ENCODE measurements around the gene HAVCR2. TPM values are rescaled to one million over a fixed set of nuclear protein-coding genes. Genes with fewer than 3 reads are reported as not detected.

HAVCR2 gene
- total and polyA plus RNA-seq, 9 of the 15 experiments (the other 6 are each of a cell fraction or from before 2014, with no cell fraction given): 0.04 to 0.11 (median 0.06) TPM; not detected in 5

DNA sequence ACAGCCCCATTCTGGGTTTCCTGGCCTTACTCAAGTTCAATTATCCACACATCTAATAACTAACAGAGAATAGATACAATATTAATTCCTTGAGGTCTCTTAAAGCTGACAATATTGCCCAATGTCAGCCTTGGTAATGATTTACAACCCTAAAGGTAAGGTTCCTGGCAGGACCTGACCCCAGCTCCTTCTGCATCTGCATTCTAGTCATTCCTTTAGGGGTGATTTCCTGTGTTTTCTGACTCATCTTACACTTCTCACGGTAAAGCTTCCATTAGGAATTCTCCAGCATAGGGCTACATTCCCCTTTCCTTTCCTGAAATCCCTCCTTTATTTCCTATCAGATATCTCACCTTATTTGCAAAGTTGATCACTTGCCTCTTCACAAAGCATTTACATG is 59.2 kb downstream of the HAVCR2 start (continued):
- TF ChIP-seq, protein P1, sequence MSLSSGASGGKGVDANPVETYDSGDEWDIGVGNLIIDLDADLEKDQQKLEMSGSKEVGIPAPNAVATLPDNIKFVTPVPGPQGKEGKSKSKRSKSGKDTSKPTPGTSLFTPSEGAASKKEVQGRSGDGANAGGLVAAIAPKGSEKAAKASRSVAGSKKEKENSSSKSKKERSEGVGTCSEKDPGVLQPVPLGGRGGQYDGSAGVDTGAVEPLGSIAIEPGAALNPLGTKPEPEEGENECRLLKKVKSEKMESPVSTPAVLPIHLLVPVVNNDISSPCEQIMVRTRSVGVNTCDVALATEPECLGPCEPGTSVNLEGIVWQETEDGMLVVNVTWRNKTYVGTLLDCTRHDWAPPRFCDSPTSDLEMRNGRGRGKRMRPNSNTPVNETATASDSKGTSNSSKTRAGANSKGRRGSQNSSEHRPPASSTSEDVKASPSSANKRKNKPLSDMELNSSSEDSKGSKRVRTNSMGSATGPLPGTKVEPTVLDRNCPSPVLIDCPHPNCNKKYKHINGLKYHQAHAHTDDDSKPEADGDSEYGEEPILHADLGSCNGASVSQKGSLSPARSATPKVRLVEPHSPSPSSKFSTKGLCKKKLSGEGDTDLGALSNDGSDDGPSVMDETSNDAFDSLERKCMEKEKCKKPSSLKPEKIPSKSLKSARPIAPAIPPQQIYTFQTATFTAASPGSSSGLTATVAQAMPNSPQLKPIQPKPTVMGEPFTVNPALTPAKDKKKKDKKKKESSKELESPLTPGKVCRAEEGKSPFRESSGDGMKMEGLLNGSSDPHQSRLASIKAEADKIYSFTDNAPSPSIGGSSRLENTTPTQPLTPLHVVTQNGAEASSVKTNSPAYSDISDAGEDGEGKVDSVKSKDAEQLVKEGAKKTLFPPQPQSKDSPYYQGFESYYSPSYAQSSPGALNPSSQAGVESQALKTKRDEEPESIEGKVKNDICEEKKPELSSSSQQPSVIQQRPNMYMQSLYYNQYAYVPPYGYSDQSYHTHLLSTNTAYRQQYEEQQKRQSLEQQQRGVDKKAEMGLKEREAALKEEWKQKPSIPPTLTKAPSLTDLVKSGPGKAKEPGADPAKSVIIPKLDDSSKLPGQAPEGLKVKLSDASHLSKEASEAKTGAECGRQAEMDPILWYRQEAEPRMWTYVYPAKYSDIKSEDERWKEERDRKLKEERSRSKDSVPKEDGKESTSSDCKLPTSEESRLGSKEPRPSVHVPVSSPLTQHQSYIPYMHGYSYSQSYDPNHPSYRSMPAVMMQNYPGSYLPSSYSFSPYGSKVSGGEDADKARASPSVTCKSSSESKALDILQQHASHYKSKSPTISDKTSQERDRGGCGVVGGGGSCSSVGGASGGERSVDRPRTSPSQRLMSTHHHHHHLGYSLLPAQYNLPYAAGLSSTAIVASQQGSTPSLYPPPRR (CRISPR knock-in tag; IDR thresholded peaks at IDR 0.05; ENCODE audit: borderline replicate concordance): no peak
- TF ChIP-seq MEIS2 (IDR thresholded peaks at IDR 0.05; ENCODE audit: partially characterized antibody) (no peak), NFIX (CRISPR knock-in tag; IDR thresholded peaks at IDR 0.05; ENCODE audit: low read depth) (no peak), HMGN3 (IDR thresholded peaks at IDR 0.05; ENCODE audit: borderline replicate concordance, extremely low read depth, insufficient read length, low read depth, low read length) (no peak), JUND (IDR thresholded peaks at IDR 0.05; ENCODE audit: borderline replicate concordance, low read depth, low read length) (no peak), JUND (tag; IDR thresholded peaks at IDR 0.05; ENCODE audit: borderline replicate concordance, low read depth, low read length) (no peak)
- TF ChIP-seq, protein P2, sequence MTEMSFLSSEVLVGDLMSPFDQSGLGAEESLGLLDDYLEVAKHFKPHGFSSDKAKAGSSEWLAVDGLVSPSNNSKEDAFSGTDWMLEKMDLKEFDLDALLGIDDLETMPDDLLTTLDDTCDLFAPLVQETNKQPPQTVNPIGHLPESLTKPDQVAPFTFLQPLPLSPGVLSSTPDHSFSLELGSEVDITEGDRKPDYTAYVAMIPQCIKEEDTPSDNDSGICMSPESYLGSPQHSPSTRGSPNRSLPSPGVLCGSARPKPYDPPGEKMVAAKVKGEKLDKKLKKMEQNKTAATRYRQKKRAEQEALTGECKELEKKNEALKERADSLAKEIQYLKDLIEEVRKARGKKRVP (CRISPR knock-in tag; IDR thresholded peaks at IDR 0.05): no peak
- TF ChIP-seq, protein P3, sequence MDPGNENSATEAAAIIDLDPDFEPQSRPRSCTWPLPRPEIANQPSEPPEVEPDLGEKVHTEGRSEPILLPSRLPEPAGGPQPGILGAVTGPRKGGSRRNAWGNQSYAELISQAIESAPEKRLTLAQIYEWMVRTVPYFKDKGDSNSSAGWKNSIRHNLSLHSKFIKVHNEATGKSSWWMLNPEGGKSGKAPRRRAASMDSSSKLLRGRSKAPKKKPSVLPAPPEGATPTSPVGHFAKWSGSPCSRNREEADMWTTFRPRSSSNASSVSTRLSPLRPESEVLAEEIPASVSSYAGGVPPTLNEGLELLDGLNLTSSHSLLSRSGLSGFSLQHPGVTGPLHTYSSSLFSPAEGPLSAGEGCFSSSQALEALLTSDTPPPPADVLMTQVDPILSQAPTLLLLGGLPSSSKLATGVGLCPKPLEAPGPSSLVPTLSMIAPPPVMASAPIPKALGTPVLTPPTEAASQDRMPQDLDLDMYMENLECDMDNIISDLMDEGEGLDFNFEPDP (CRISPR knock-in tag; IDR thresholded peaks at IDR 0.05): no peak

Data from K562 (cell line).